ENCODE data around the gene MERTK. TPM values are rescaled to one million over a fixed set of nuclear protein-coding genes. Genes with fewer than 3 reads are reported as not detected.

Gene MERTK
- total and polyA plus RNA-seq, 2 donors (not counting 1 experiment from before 2014, with no cell fraction given) = 0.04 to 0.34 TPM

DNA sequence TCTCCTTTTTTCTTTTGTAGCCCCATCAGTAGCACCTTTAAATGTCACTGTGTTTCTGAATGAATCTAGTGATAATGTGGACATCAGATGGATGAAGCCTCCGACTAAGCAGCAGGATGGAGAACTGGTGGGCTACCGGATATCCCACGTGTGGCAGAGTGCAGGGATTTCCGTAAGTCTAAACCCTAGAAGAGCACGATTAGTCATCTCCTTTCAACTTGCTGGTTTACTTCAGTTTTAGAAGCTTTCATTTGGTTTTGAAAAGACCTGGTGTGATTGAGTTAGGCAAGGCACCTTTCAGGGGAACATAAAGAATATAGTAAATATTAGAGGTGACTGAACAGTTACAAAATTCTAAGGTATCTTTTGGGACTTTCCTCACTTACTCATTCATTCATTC is 84.4 kb downstream of the MERTK start:
- POLR2A ChIA-PET = no interaction called here

More for the DNA sequence above, 84.4 kb downstream of the MERTK start:
- Histone ChIP-seq H3K9me3 (ENCODE audit: control extremely low read depth in 1 of 3, control insufficient read depth in 2 of 3, insufficient read depth in 1 of 3, low read length in 2 of 3) (peaks cover 0 to 2% (median under 1%) of the 10 kb centered on the region in 3 donors), H3K27me3 (replicated peaks in 1 of 4; ENCODE audit: control extremely low read depth in 1 of 4, control insufficient read depth in 3 of 4, insufficient read depth in 4 of 4, low read length in 3 of 4) (no peaks in the 10 kb centered on the region), H4K20me1 (ENCODE audit: control insufficient read depth, insufficient read depth, low read length, poor library complexity, severe bottlenecking) (no peaks in the 10 kb centered on the region), H3K79me2 (ENCODE audit: control insufficient read depth, insufficient read depth, low read length) (no peaks in the 10 kb centered on the region), H3K9ac (ENCODE audit: low read length) (no peak overlapping the region), H3K4me2 (replicated peaks; ENCODE audit: low read depth, low read length, poor library complexity, severe bottlenecking) (no peak overlapping the region), H3K4me3 (ENCODE audit: control extremely low read depth in 1 of 5, extremely low read depth in 1 of 5, insufficient read depth in 1 of 5, low read depth in 2 of 5, low read length in 4 of 5) (no peak overlapping the region), H3K4me1 (ENCODE audit: control insufficient read depth in 2 of 2, insufficient read depth in 2 of 2, low read length in 2 of 2) (no peaks in the 10 kb centered on the region), H3K27ac (ENCODE audit: low read length in 2 of 2) (no peak overlapping the region), H3K36me3 (replicated peaks in 1 of 2; ENCODE audit: control extremely low read depth in 1 of 2, control insufficient read depth in 1 of 2, extremely low read depth in 1 of 2, insufficient read depth in 2 of 2, low read length in 1 of 2) (no peaks in the 10 kb centered on the region), H2AFZ (ENCODE audit: insufficient read depth, low read depth, low read length, poor library complexity, severe bottlenecking) (no peak overlapping the region)
- no peak overlapping the region for H3K27ac Mint-ChIP-seq
- H3K4me1 Mint-ChIP-seq = no peaks in the 10 kb centered on the region
- 90% methylated on average over 4 of the region's 5 CpGs for WGBS (ENCODE audit: insufficient coverage)
- DNase-seq (no peak), ATAC-seq (ENCODE audit: low read depth) (no peak)
- H3K27me3 Mint-ChIP-seq = peaks cover 11% of the 10 kb centered on the region
- no peak for TF ChIP-seq EZH2 (IDR thresholded peaks at IDR 0.05; ENCODE audit: borderline replicate concordance, insufficient read depth, low read depth, low read length, poor library complexity, severe bottlenecking)
- TF ChIP-seq CTCF (IDR thresholded peaks at IDR 0.05) = no peak
- intact Hi-C loops (cut with micrococcal nuclease) = no loop called here
- H3K9me3 Mint-ChIP-seq (ENCODE audit: insufficient read depth) = peaks cover 2% of the 10 kb centered on the region
- H3K4me3 Mint-ChIP-seq = no peak overlapping the region
- CTCF ChIA-PET = no interaction called here
